ENCODE results near the gene NACC1. TPM values are rescaled to one million over a fixed set of nuclear protein-coding genes. Genes with fewer than 3 reads are reported as not detected.
"Not testable (repeated sequence)": the region's sequence is repeated elsewhere in the genome, so short reads cannot be mapped to it uniquely, and the experiment has no call there.

NACC1 gene
- total RNA-seq, 1 donor from 2014 or later = 15.6 TPM

DNA sequence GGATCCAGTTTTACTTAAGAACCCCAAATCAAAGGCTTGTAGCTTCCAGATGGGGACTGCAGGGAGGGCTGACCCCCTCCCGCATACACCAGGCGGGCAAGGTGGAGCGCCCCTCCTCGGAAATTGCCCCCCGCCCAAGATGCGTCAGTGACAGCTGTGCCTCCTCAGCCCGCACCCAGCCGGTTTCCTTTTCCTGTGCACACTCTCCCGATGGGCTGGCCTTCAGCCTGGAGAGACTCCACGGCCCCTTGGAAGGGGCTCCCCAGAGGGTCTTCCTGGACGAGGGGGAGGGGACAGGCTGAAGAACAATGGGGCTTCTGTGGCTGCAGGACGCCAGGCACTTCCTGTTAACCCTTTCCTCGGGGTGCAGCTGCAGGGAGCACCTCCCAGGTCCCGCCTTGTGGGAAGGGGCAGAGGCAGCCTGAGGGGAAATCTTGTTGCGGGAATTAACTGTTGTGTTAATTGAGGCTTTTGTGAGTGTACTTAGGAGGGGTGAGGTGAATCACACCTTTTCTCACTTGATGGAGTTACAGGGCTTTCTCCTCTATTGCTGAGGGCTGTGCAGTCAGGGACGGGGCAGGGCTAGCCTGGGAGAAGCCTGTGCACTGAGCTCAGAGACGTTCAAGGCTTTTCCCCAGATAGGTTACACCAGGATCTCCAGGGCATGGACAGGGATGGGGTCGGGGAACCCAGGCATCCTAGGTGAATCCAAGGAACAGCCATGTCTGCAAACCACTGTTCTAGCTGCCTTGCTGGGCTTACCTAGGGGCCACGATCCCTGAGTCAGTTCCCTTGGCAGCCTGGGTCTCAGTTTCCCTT, 46.5 kb downstream of the NACC1 start:
- peak; percentile 83 for DNase-seq (ENCODE audit: low spot score)

DNA sequence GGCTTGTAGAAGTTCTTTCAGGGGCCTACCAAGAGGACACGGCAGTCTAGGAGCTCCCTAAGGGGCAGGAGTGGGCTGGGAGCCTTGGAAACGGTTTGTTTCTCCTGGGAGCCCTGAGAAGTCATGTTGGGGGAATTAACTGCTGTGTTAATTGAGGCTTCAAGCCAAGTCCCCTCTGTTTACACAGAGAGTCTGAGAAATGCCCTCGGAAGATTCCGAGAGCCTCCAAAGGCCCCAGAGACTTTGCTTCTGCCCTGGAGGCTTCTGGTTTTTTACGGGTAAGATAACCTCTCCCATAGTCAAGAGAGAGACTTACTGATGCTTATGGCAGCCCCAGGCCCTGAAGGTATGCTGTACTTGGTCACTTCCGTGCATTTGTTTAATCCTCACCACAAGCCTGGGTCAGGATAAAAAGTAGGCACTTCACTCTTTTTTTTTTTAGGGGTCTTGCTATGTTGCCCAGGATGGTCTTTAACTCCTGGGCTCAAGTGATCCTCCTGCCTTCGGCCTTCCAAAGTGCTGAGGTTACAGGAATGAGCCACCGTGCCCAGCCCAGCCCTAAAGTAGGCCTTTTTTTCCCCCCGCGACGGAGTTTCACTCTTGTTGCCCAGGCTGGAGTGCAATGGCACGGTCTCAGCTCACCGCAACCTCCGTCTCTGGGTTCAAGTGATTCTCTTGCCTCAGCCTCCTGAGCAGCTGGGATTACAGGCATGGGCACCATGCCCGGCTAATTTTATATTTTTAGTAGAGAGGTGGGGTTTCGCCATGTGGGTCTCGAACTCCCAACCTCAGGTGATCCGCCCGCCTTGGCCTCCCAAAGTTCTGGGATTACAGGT, 47.3 kb downstream of the NACC1 start:
- DNase-seq (ENCODE audit: low spot score) = no peak

DNA sequence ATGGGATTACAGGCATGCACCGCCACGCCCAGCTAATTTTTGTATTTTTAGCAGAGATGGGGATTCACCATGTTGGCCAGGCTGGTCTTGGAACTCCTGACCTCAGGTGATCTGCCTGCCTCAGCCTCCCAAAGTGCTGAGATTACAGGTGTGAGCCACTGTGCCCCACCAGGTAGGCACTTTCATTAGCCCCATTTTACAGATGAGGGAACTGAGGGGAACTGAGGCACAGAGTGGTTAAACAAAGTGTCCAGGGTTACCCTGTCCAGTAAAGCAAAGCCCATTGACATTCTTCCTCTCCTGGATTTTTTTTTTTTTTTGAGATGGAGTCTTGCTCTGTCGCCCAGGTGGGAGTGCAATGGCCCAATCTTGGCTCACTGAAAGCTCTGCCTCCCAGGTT, 48.1 kb downstream of the NACC1 start:
- not testable (repeated sequence) for DNase-seq (ENCODE audit: low spot score)

DNA sequence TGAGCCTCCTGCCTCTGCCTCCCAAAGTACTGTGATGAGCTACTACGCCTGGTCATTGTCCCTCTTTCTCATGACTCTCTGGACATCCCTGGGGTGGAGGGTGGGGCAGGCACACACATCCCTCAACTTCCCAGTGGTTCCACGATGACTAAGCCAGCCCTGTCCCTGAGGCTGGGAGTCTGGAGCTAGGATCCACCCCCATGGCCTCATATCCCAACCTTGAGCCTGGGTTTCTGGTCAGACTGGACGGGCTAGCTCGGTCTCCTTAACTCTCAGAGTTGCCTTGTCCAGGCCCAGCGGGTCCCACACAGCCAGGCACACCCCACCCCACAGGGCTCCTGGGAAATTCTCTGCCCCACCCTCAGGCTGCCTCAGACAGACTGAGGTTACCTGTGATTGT, 51.7 kb downstream of the NACC1 start:
- DNase-seq (ENCODE audit: low spot score) = no peak

DNA sequence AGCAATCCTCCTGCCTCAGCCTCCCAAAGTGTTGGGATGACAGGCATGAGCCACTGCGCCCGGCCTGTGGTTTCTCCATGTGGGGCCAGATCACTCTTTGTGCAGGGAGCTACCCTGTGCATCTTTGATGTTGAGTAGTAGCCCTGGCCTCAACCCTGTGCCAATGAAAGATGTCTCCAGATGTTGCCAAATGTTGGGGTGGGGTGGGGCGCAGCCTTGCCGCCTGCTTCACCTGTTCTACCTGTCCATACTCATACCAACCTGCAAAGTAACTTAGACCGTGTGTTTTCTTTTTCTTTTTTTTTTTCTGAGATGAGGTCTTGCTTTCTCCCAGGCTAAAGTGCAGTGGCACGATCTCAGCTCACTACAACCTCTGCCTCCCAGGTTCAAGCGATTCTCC, 53.1 kb downstream of the NACC1 start:
- DNase-seq (ENCODE audit: low spot score) = no peak

DNA sequence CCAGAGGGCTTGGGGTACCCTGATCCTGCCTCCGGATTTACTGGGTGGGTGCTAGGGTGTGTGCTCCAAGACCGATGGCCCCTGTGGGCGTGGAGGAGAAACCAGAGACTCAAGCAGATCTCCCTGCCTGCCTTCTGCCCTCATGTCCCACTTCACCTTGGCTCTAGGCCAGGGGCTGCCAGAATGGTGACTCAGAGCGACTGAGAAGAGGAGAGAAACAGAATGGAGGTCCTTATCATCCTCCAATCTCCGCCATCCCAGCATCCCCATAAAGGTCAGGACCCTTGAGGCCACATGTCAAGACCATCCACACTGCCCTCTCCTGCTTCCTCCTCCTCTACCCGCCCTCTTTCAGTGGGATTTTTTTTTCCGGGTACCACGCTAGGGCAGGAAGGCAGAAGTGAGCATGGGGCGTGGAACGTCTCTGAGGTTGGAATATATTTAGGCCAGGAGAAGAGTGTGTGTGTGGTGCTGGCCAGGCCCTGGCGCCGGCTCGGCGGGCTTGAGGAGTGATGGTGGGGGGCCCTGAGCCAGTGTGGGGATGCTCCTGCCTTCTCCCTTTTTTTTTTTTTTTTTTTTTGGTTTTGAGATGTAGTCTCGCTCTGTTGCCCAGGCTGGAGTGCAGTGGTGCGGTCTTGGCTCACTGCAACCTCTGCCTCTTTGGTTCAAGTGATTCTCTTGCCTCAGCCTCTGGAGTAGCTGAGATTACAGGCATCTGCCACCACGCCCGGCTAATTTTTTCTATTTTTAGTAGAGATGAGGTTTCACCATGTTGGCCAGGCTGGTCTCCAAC, 54.5 kb downstream of the NACC1 start:
- peak; percentile 90 for DNase-seq (ENCODE audit: low spot score)

DNA sequence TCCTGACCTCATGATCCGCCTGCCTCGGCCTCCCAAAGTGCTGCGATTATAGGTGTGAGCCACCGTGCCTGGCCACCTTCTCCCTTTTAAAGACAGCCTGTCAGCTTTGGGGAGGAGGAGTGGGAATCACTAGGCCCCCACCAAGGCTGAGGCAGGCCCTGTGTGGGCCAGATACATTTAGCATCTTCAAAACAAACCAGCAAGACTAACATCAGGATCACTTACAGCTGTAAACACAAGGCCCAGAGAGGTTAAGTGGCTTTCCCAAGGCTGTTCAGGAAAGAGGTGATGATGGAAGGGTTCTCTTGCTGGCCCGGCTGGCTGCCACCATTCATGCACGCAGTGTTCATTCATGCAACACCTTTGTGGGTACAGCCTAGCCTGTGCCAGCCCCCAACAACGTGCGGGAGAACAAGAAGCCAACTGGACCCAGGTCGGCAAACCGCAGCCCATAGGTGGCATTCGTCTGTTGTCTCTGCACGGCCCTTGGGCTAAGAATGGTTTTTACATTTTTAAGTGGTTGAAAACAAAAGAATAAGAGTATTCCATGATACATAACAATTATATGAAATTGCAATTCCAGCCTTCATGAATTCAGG, 55.2 kb downstream of the NACC1 start:
- no peak for DNase-seq (ENCODE audit: low spot score)

DNA sequence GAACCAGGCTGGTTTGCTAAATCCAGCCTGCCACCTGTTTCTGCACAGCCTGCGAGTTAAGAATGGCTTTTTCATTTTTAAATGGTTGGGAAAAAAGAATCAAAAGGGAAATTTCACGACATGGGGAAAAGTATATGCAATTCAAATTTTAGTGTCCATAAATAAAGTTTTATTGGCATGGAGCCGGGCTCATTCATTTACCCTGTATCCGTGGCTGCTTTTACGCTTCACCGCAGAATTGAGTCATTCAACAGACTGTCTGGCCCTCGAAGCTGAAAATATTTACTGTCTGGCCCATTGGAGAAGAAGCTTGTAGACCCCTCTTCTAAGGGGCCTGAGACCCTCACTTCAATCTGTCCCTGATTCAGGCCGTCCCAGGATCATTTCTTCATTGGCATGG, 58.3 kb downstream of the NACC1 start:
- no peak for DNase-seq (ENCODE audit: low spot score)

DNA sequence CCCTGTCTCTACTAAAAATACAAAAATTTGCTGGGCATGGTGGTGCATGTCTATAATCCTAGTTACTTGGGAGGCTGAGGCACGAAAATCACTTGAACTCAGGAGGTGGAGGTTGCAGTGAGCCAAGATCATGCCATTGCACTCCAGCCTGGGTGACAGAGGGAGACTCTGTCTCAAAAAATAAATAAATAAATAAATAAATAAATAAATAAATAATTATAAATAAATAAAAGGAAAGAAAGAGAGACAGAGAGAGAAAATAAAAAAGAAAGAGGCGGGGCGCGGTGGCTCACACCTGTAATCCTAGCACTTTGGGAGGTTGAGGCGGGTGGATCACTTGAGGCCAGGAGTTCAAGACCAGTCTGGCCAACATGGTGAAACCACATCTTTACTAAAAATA, 59.5 kb downstream of the NACC1 start:
- DNase-seq (ENCODE audit: low spot score) = not testable (repeated sequence)

DNA sequence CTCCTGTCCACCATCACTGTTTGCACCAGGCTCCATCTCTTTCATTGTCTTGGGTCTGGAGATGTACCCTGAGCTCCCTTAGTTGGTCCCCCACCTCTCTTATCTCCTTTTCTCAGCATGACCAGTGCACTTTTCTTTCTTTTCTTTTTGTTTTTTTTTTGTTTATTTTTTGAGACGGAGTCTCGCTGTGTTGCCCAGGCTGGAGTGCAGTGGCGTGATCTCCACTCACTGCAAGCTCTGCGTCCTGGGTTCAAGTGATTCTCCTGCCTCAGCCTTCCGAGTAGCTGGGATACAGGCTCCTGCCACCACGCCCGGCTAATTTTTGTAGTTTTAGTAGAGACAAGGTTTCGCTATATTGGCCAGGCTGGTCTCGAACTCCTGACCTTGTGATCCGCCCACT, 60.2 kb downstream of the NACC1 start:
- not testable (repeated sequence) for DNase-seq (ENCODE audit: low spot score)

DNA sequence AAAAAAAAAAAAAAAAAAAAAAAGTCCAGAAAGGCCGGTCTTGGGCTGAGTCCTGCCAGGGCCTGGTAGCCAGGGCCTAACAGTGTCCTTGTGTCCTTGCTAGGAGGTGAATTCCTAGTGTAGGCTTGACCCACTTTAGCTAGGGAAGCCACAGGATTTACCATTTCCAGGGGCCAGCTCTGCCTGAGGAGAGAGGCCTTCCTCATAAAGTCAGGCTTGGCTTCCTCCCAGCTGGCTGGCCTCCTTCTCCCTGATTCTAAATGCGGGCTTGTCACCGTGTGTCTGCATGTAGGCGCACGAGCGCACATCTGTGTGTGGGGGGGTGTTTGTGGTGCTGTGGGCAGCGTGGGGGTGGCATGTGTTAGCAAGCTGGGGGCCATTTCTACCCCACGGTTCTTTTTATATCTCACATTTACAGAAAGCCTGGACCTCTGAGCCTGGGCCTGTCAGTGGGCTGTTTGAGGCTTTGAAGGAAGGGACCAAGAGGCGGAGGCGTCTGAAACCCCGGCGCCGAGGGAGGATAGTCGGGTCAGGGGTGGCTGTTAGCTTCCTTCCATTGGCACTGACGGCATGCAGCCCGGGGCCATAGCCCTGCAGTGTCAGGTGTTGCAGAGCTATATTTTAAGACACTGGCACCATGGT, 63.8 kb downstream of the NACC1 start:
- peak; percentile 92 for DNase-seq (ENCODE audit: low spot score)

DNA sequence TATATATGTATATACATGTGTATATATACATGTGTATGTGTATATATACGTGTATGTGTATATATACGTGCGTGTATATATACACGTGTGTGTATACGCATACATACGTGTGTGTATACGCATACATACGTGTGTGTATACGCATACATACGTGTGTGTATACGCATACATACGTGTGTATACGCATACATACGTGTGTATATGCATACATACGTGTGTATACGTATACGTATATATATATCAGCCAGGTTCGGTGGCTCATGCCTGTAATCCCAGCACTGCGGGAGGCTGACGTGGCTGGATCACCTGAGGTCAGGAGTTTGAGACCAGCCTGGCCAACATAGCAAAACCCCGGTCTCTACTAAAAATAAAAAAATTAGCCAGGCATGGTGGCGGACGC, 66.9 kb downstream of the NACC1 start:
- DNase-seq (ENCODE audit: low spot score) = not testable (repeated sequence)

DNA sequence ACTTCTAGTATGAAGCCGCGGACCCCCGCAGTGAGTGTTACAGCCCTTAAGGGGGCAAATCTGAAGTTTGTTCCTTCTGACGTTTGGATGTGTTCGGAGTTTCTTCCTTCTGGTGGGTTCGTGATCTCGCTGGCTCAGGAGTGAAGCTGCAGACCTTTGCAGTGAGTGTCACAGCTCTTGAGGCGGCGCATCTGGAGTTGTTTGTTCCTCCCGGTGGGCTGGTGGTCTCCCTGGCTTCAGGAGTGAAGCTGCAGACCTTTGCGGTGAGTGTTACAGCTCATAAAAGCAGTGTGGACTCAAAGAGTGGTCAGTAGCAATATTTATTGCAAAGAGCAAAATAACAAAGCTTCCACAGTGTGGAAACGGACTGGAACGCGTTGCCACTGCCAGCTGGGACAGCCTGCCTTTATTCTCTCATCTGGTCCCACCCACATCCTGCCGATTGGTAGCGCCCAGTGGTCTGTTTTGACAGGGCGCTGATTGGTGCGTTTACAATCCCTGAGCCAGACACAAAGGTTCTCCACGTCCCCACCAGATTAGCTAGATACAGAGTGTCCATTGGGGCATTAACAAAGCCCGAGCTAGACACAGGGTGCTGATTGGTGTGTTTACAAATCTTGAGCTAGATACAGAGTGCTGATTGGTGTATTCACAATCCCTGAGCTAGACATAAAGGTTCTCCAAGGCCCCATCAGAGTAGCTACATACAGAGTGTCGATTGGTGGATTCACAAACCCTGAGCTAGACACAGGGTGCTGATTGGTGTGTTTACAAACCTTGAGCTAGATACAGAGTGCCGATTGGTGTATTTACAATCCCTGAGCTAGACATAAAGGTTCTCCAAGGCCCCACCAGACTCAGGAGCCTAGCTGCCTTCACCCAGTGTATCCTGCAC, 67.9 kb downstream of the NACC1 start:
- DNase-seq (ENCODE audit: low spot score) = not testable (repeated sequence)

DNA sequence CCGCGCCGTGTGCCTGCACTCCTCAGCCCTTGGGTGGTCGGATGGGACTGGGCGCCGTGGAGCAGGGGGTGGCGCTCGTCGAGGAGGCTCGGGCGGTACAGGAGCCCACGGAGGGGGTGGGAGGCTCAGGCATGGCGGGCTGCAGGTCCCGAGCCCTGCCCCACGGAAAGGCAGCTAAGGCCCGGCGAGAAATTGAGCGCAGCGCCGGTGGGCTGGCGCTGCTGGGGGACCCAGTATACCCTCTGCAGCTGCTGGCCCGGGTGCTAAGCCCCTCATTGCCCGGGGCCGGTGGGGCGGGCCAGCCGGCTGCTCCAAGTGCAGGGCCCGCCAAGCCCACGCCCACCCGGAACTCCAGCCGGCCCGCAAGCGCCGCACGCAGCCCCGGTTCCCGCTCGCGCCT, 68.6 kb downstream of the NACC1 start:
- not testable (repeated sequence) for DNase-seq (ENCODE audit: low spot score)

DNA sequence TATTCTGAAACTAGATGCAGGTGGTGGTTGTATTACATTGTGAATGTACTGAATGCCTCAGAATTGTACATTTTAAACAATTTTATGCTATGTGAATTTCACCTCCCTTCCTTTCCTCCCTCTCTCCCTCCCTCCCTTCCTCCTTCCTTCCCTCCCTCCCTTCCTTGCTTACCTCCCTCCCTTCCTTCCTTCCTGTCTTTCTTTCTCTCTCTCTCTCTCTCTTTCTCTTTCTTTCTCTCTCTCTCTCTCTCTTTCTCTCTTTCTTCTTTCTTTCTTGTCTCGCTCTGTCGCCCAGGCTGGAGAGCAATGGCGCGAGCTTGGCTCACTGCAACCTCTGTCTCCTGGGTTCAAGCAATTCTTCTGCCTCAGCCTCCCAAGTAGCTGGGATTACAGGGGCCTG, 69.4 kb downstream of the NACC1 start:
- no peak for DNase-seq (ENCODE audit: low spot score)

DNA sequence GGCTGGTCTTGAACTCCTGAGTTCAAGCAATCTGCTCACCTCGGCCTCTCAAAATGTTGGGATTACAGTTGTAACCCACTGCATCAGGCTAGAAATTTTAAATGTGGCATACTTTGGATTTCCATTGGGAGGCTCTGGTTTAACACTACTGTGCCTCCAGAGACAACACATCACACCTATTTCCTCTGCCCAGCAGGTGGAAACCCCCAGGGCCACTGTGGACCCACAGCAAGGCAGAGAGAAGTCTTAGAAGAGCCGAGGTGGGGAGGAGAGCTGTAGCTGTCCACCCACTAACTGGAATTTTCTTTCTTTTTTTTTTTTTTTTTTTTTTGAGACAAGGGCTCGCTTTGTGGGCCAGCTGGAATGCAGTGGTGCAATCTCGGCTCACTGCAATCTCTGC, 71.5 kb downstream of the NACC1 start:
- DNase-seq (ENCODE audit: low spot score) = no peak

Measured in umbilical cord (tissue), 2 donors.